ENCODE data around the gene TMEM106A.
"Not testable (repeated sequence)": the region's sequence is repeated elsewhere in the genome, so short reads cannot be mapped to it uniquely, and the experiment has no call there.

DNA sequence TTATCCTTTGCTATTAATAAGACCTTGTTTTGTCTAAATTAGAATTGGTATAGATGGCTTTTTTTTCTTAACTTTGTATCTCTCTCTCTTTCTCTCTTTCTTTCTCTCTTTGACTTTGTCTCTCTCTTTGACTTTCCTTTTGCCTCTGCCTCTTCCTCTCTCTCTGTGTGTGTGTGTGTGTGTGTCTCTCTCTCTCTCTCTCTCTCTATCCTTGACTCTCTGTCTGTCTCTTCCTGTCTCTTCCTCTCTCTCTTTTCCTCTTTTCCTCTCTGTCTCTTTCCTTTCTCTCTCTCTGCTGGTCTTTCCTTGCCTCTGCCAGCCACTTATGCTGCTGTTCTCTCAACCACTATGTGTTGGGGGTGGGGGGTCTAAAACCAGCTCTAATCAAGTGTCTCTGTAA, 45.7 kb upstream of the TMEM106A start:
- TF ChIP-seq, protein P1, sequence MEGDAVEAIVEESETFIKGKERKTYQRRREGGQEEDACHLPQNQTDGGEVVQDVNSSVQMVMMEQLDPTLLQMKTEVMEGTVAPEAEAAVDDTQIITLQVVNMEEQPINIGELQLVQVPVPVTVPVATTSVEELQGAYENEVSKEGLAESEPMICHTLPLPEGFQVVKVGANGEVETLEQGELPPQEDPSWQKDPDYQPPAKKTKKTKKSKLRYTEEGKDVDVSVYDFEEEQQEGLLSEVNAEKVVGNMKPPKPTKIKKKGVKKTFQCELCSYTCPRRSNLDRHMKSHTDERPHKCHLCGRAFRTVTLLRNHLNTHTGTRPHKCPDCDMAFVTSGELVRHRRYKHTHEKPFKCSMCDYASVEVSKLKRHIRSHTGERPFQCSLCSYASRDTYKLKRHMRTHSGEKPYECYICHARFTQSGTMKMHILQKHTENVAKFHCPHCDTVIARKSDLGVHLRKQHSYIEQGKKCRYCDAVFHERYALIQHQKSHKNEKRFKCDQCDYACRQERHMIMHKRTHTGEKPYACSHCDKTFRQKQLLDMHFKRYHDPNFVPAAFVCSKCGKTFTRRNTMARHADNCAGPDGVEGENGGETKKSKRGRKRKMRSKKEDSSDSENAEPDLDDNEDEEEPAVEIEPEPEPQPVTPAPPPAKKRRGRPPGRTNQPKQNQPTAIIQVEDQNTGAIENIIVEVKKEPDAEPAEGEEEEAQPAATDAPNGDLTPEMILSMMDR (IDR thresholded peaks at IDR 0.05; ENCODE audit: low read depth, low read length) = not testable (repeated sequence)
- TF ChIP-seq POLR2A (IDR thresholded peaks at IDR 0.05; ENCODE audit: extremely low read depth, insufficient read length); MAX (IDR thresholded peaks at IDR 0.05; ENCODE audit: low read depth, low read length); MYC (IDR thresholded peaks at IDR 0.05; ENCODE audit: low read depth, low read length): not testable (repeated sequence)
